NT2/D1 (cell line): Measurements from ENCODE around the gene ZYX.

Source experiments
- DNase-seq: peaks from one replicate; pipeline ENCODE4 v3.0.0-alpha.2; 2011; ENCODE audit warnings: low read depth, low spot score
- H3K27me3 ChIP-seq: 2 replicates; pipeline ENCODE4 v1.6.0; 2011; ENCODE audit warnings: mild to moderate bottlenecking; ENCODE audit not compliant: insufficient read length, insufficient read depth
- H3K36me3 ChIP-seq: 2 replicates; pipeline ENCODE4 v1.6.1; 2011; ENCODE audit warnings: mild to moderate bottlenecking, low read length, mixed read lengths; ENCODE audit not compliant: insufficient read depth, insufficient read length
- H3K4me1 ChIP-seq: 2 replicates; pipeline ENCODE4 v1.5.1; 2011; ENCODE audit not compliant: insufficient read depth, insufficient read length
- H3K4me3 ChIP-seq: 2 replicates; pipeline ENCODE4 v1.5.1; 2011; ENCODE audit warnings: low read depth; ENCODE audit not compliant: insufficient read length
- H3K9ac ChIP-seq: 2 replicates; pipeline ENCODE4 v1.6.0; 2011; ENCODE audit warnings: low read depth; ENCODE audit not compliant: insufficient read length
- H3K9me3 ChIP-seq: 2 replicates; pipeline ENCODE4 v1.5.1; 2011; ENCODE audit warnings: mild to moderate bottlenecking, low read length; ENCODE audit not compliant: insufficient read depth
- SUZ12 ChIP-seq: IDR thresholded peaks from 2 replicates; pipeline ENCODE4 v1.6.1; 2011; ENCODE audit not compliant: insufficient read length, insufficient read depth; ENCODE audit errors: extremely low read depth
- YY1 ChIP-seq: IDR thresholded peaks from 2 replicates; pipeline ENCODE4 v1.6.1; 2011; ENCODE audit not compliant: insufficient read length, insufficient read depth
- ZNF274 ChIP-seq: IDR thresholded peaks from 2 replicates; pipeline ENCODE4 v1.6.1; 2011; ENCODE audit warnings: mild to moderate bottlenecking, low read depth, low read length

ZYX gene

DNA sequence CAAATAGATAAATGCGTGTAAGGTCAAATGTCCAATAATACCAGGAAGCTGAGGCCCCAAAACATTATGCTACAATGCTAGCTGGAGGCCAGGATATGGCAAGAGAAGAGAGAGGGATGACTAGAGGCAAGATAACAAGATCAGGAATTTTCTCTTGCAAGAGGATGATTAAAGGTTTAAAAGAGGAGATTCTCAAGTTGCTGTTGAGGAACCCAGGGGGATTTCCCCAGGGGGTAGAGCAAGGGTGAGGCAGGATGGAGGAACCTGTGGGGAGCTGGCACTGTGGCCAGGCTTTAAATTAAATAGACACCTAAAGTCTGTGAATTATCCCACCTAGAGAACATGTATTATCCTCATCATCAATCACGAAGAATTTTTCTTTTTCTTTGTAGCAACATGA is 58.7 kb downstream of the ZYX start:
- no peaks in the 10 kb centered on the region for H3K27me3 ChIP-seq
- DNase-seq: no peak
- H3K4me1 ChIP-seq: peaks cover 5% of the 10 kb centered on the region
- H3K4me3 ChIP-seq: no peak overlapping the region
- no peaks in the 10 kb centered on the region for H3K9me3 ChIP-seq
- no peak for TF ChIP-seq YY1
- TF ChIP-seq ZNF274: no peak
- TF ChIP-seq SUZ12: no peak
- H3K9ac ChIP-seq: no peak overlapping the region
- H3K36me3 ChIP-seq: no peaks in the 10 kb centered on the region
